ENCODE data around the gene ADCY10.

GRCh38 chr1:167802235-167802634 lies 111.7 kb downstream of the ADCY10 start:
- TF ChIP-seq POLR2A (IDR thresholded peaks at IDR 0.05) (no peak), CTCF (IDR thresholded peaks at IDR 0.05) (no peak)

All from right lobe of liver (tissue), 4 donors.